IMR-90 (cell line): ENCODE results near the gene RIN1.

Experiments used
- BHLHE40 ChIP-seq: fragments of 150-350 bp; IDR thresholded peaks from 2 replicates; pipeline ENCODE4 v1.6.1; 2016; ENCODE audit warnings: mild to moderate bottlenecking, low read depth, low read length
- CHD1 ChIP-seq: IDR thresholded peaks from 2 replicates; pipeline ENCODE4 v1.6.1; 2012; ENCODE audit warnings: low read depth, low read length, improper control_type of control experiment
- FOS ChIP-seq: fragments of 150-350 bp; IDR thresholded peaks from 2 replicates; pipeline ENCODE4 v1.6.1; 2016; ENCODE audit warnings: low read depth, low read length
- MAFK ChIP-seq: IDR thresholded peaks from 2 replicates; pipeline ENCODE4 v1.6.1; 2012; ENCODE audit warnings: low read depth, low read length, improper control_type of control experiment
- MXI1 ChIP-seq: IDR thresholded peaks from 2 replicates; pipeline ENCODE4 v1.6.1; 2012; ENCODE audit warnings: low read depth, mild to moderate bottlenecking, low read length, moderate library complexity, borderline replicate concordance
- NFE2L2 ChIP-seq: fragments of 150-350 bp; IDR thresholded peaks from 2 replicates; pipeline ENCODE4 v1.6.1; 2016; ENCODE audit warnings: low read depth, mild to moderate bottlenecking, low read length
- POLR2A ChIP-seq: IDR thresholded peaks from 2 replicates; pipeline ENCODE4 v1.6.1; 2012; ENCODE audit warnings: mild to moderate bottlenecking, low read depth, low read length
- RAD21 ChIP-seq: IDR thresholded peaks from 2 replicates; pipeline ENCODE4 v1.6.1; 2012; ENCODE audit warnings: low read length, improper control_type of control experiment
- RCOR1 ChIP-seq: IDR thresholded peaks from 2 replicates; pipeline ENCODE4 v1.6.1; 2012; ENCODE audit warnings: mild to moderate bottlenecking, low read length, improper control_type of control experiment; ENCODE audit not compliant: insufficient replicate concordance
- RFX5 ChIP-seq: IDR thresholded peaks from 2 replicates; pipeline ENCODE4 v1.8.0; 2012; ENCODE audit warnings: low read depth, mild to moderate bottlenecking, low read length, moderate library complexity
- SMC3 ChIP-seq: fragments of 150-350 bp; IDR thresholded peaks from 2 replicates; pipeline ENCODE4 v1.6.1; 2016; ENCODE audit warnings: low read depth, mild to moderate bottlenecking, antibody characterized with exemption, low read length, moderate library complexity
- TF ChIP-seq, protein P1 (sequence below): conservative IDR thresholded peaks from 2 replicates; pipeline ENCODE4 v1.5.1; 2012; ENCODE audit warnings: mild to moderate bottlenecking, low read depth, low read length, improper control_type of control experiment
- TF ChIP-seq, protein P2 (sequence below): fragments of 150-350 bp; IDR thresholded peaks from 2 replicates; pipeline ENCODE4 v1.6.1; 2017; ENCODE audit warnings: mild to moderate bottlenecking, antibody characterized with exemption, low read length, low read depth
- TF ChIP-seq, protein P3 (sequence below): fragments of 150-350 bp; IDR thresholded peaks from 2 replicates; pipeline ENCODE4 v1.6.1; 2016; ENCODE audit warnings: low read depth, mild to moderate bottlenecking, low read length, moderate library complexity, borderline replicate concordance

DNA sequence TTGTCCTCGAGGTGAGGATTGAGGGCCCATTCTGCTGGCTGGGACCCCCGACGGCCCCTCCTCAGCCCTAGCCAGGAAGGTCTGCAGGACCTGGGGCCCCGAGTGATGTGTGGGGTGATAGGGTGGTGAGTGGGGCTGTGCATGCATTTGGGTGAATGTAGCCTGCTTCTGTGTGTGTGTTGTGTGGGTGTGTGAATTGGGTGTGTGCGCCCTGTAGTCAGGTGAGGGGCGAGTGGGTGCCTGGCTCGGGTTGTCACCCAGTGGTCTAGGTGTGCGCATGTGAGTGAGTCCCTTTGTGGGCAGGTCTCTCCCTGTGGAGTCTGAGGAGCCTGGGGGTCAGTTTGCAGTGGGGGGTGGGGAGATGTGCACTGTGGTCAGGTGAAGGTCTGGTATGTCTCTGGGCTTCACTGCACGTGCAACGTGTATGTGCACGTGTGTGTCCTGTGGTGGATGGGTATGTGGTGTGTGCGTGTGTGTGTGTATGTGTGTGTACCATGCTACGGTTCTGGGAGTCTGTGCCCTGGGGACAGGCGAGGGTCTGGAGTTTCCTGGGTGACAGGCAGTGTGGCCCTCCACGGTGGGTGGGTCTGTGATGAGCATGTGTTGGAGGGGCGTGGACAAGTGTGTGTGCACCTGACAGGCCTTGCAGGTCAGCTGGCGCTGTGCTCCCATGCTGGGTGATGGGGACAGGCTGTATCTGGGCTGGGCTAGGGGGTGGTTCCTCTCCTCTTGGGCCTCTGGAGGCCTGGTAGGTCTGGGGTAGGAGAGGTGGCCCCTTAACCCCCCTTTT, 43.5 kb downstream of the RIN1 start:
- TF ChIP-seq, protein P1, sequence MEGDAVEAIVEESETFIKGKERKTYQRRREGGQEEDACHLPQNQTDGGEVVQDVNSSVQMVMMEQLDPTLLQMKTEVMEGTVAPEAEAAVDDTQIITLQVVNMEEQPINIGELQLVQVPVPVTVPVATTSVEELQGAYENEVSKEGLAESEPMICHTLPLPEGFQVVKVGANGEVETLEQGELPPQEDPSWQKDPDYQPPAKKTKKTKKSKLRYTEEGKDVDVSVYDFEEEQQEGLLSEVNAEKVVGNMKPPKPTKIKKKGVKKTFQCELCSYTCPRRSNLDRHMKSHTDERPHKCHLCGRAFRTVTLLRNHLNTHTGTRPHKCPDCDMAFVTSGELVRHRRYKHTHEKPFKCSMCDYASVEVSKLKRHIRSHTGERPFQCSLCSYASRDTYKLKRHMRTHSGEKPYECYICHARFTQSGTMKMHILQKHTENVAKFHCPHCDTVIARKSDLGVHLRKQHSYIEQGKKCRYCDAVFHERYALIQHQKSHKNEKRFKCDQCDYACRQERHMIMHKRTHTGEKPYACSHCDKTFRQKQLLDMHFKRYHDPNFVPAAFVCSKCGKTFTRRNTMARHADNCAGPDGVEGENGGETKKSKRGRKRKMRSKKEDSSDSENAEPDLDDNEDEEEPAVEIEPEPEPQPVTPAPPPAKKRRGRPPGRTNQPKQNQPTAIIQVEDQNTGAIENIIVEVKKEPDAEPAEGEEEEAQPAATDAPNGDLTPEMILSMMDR: no peak
- TF ChIP-seq MXI1 (no peak), RAD21 (no peak), POLR2A (no peak), NFE2L2 (no peak), FOS (no peak), BHLHE40 (no peak), RFX5 (no peak), CHD1 (no peak), RCOR1 (no peak), MAFK (no peak), SMC3 (no peak)
- TF ChIP-seq, protein P2, sequence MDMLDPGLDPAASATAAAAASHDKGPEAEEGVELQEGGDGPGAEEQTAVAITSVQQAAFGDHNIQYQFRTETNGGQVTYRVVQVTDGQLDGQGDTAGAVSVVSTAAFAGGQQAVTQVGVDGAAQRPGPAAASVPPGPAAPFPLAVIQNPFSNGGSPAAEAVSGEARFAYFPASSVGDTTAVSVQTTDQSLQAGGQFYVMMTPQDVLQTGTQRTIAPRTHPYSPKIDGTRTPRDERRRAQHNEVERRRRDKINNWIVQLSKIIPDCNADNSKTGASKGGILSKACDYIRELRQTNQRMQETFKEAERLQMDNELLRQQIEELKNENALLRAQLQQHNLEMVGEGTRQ: no peak
- TF ChIP-seq, protein P3, sequence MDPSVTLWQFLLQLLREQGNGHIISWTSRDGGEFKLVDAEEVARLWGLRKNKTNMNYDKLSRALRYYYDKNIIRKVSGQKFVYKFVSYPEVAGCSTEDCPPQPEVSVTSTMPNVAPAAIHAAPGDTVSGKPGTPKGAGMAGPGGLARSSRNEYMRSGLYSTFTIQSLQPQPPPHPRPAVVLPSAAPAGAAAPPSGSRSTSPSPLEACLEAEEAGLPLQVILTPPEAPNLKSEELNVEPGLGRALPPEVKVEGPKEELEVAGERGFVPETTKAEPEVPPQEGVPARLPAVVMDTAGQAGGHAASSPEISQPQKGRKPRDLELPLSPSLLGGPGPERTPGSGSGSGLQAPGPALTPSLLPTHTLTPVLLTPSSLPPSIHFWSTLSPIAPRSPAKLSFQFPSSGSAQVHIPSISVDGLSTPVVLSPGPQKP: no peak
